Stimulated activated CD4-positive, alpha-beta T cell treated with anti-CD3 and anti-CD28 coated beads, Interleukin-2, amount 100 ng/mL, for 4 hours (primary cell): ENCODE measurements around the gene DRD1.
"Not testable (repeated sequence)": the region's sequence is repeated elsewhere in the genome, so short reads cannot be mapped to it uniquely, and the experiment has no call there.

Source experiments
- DNase-seq: peaks from one replicate; pipeline ENCODE4 v3.0.0-alpha.2; 2020; ENCODE audit warnings: low read depth

Gene DRD1

DNA sequence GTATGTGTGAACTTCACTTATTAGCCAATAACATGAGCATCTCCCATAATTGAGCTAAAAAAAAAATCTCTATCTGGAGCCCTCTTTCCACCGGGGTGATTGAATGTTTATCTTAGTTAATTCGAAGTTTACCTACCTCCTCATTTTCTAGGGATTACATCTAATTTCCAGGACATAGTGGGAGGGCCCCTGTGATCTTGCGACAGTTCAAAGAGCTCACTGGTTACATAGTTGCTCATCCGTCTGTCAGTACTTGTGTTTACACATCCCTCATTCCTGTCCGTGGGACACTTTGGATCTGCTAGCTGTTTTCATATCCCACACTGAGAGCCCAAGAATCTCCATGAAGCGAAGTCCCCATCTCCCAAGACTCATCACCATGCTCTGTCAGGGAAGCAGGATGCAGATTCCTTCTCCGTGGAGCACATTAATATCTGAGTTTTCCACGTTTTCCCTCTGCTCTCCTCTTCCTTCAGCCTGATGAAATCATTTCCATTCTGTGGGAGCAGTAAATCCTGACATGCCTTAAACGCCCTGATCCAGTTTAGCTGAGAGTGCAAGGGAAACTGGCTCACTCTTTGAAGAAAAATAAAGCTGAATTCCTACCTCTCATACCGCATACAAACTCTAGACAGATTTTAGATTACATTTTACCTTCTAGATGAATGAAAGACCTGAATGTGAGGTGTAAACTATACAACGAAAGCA is 24.2 kb upstream of the DRD1 start:
- DNase-seq, result no peak

DNA sequence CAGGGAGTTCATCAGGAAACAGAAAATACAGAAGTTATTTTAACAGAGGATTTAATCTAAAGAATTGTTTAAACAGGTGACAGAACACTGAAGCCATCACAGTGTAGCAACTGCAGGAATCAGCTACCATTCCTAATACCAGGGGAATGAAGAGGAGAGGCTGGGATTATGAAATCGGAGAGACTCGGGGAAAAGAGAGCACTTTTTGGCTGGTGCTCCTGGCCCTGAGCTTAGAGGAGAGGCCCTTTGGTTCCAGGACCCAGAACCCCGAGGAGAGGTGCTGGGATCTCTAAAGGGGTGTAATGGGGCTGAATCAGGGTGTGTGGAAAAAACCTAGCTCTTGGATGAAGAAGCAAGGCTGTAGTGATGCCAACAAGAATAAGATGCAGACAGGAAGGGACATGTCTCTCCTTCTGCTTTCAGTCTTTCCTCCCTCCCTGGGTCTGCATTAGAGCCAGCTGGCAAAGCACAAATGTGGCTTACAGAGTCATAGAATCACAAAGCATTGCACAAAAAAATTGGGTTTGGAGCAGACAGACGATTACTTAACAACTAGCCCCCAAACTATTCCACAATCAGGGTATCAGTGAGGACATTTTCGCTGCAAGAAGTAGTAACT is 22.8 kb upstream of the DRD1 start:
- no peak for DNase-seq

- no peak for DNase-seq
Measured at GRCh38 chr5:175465282-175465681, 21.3 kb upstream of the DRD1 start.

DNA sequence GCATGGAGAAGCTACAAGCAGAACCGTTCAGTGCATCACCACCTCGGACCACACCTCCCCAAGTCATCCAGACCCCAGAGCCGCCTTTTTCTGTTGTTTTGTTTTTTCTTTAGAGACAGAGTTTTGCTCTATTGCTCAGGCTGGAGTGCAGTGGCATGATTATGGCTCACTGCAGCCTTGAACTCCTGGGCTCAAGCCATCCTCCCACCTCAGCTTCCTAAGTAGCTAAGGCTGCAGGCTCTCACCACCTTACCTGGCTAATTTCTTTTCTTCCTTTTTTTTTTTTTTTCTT is 20.9 kb upstream of the DRD1 start:
- DNase-seq, result no peak

GRCh38 chr5:175464074-175464941 is 20.3 kb upstream of the DRD1 start:
- DNase-seq, result peak; percentile 54

DNA sequence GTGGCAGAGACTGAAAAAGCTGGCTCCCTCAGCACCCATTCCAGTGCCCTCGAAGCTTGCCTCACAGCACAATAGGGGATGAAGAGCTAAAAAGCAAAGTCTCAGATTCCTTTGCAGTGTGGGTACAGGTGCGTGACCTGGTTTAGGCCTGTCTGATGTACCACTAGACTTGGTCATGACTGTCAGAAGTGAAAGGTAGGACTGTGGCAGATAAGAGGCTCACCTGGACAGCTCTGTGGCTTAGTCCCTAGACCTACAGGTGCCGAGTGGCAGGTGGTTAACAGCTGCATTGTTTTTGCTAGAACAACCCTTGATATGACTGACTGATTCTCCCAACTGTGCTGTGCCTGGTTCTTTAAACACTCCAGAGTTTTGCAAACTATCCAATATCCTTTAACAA is 19.7 kb upstream of the DRD1 start:
- DNase-seq, result no peak

DNA sequence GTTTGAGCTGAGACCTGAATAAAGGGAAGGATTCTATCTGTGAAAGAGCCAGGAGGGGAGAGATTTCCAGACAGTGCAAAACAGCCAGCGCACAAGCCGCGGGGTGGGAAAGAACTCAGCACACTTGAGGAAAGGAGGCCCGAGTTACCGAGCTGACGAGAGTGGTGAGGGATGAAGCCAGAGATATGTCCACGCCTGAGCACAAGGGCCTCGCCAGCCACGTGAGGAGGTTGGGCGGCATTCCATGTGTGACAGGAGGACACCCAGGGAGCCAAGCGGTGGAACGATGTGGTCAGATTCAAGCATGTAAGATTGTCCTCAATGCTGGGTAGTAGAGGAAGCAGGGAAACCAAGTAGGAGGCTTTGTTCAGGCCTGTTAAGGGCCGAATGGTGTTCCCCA is 17.4 kb upstream of the DRD1 start:
- DNase-seq, result no peak

- no peak for DNase-seq
Measured at GRCh38 chr5:175460552-175460951, 16.6 kb upstream of the DRD1 start.

GRCh38 chr5:175460126-175460525 is 16.1 kb upstream of the DRD1 start:
- no peak for DNase-seq

DNA sequence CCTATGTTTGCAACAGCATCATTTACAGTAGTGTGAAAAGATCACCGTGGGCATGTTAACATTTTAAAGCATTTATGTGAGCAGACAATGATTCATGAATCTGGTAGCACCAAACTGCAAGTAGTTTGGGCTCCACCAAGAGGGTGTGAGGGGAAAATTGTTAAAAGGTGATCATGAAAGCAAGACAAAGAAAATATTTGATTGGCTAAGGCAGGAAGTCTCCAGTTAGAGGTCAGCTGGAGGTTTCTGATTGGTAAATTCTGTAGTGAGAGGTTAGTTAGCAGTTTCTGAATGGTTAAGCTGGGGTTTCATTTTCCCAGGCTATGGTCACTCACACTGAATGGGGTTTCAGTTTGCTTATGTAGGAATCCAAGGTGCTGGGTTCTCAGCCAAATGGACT is 13.5 kb upstream of the DRD1 start:
- no peak for DNase-seq

DNA sequence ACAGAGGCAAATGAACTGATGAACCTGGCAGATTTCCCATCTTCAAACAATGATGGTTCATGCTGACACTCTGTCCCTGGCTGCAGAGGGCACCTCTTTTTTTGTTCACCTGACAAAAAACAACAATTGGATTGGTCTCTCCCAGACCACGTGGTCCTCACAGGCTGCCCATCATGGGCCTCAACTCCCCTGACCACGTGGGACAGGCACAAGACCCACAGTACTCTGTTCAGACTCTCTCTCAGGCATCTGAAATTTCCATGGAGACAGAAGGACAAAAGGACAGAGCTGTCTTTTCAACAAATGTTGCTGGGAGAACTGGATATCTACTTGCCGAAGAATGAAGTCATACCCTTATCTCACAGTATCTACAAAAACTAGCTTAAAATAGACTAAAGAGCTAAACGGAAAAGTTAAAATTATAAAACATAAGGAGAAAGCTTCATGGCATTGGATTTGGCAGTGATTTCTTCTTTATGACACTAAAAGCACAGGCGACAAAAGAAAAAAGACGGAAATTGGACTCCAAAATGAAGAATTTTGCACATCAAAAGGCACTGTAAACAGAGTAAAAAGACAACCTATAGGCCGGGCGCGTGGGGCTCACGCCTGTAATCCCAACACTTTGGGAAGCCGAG is 12.2 kb upstream of the DRD1 start:
- DNase-seq, result no peak

DNA sequence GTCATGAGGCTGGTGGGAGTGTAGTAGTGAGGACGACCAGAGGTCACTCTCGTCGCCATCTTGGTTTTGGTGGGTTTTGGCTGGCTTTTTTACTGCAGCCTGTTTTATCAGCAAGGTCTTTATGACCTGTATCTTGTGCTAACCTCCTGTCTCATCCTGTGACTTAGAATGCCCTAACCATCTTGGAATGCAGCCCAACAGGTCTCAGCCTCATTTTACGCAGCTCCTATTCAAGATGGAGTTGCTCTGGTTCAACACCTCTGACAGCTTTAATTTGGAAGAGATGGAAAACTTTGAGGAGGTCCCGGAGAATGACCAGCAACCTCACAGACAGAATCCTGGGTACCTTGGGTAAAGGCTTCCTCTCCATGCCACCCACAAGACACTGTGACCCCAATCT is 10.4 kb upstream of the DRD1 start:
- not testable (repeated sequence) for DNase-seq

DNA sequence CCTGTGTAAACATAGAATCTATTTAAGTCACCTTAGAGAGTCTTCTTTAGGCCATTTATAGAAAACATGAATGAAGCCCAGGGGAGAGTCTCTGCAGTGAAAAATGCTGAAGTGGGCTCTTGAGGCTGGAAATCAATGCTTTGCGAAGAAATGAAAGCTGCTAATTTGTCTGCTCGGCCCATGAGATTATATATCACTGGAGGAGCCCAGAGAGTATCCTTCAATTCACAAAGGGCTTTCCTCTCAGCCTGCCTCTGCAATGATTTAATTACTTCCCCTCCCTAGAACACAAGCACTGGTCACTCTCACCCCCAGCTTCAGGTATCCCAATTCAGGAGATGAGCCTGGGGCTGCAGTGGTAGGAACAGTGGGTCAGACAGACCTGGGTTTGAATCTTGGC is 8.2 kb upstream of the DRD1 start:
- DNase-seq, result no peak

GRCh38 chr5:175448276-175448675 is 4.3 kb upstream of the DRD1 start:
- DNase-seq, result no peak

- no peak for DNase-seq
Measured at GRCh38 chr5:175447571-175447970, 3.6 kb upstream of the DRD1 start.

DNA sequence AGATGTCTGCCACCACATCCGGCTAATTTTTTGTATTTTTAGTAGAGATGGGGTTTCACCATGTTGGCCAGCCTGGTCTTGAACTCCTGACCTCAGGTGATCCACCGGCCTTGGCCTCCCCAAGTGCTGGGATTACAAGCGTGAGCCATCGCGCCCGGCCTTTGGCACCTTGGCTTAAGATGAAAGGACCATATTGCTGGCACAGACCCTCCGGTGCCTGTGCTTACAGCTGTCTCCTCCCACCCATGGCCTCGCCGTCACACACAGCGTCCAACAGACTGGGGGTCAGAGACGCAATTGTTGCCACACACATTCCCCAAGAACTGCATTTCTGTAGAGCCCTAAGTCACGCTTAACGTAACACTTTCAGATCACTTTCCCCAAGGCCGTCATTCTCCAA is 2.4 kb upstream of the DRD1 start:
- not testable (repeated sequence) for DNase-seq

- DNase-seq, result no peak
Measured at GRCh38 chr5:175444905-175445456, 999 bp upstream of the DRD1 start.

- DNase-seq, result no peak
Measured at GRCh38 chr5:175443514-175444059, 395 bp downstream of the DRD1 start.

- no peak for DNase-seq
Measured at GRCh38 chr5:175438234-175438857, 5.6 kb downstream of the DRD1 start.

DNA sequence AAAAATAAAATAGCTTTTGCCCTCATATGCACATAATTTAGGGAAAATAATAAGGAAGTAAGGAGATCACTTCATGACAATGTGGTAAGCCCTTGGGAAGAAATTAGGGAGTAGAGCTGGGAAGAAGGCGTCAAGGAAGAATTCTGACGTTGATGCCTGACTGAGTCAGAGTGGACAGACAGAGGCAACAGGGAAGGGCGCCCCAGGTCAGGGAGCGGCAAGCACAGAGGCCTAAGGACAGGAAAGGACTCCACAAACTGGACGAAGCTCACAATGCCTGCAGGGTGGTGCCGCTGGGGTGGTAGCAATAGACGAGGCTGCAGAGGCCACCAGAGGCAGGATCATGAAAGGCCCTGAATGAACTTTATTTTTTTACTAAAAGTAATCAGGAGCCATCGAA is 7.6 kb downstream of the DRD1 start:
- no peak for DNase-seq

GRCh38 chr5:175434800-175435199 is 9.2 kb downstream of the DRD1 start:
- no peak for DNase-seq

- DNase-seq, result no peak
Measured at GRCh38 chr5:175427762-175428161, 16.2 kb downstream of the DRD1 start.
